ENCODE data around the gene MAP1S. TPM values are rescaled to one million over a fixed set of nuclear protein-coding genes. Genes with fewer than 3 reads are reported as not detected.

MAP1S gene
- total and polyA plus RNA-seq, 2 of the 4 experiments (the other 2 are of a cell fraction) = 6.1 to 48.6 TPM

DNA sequence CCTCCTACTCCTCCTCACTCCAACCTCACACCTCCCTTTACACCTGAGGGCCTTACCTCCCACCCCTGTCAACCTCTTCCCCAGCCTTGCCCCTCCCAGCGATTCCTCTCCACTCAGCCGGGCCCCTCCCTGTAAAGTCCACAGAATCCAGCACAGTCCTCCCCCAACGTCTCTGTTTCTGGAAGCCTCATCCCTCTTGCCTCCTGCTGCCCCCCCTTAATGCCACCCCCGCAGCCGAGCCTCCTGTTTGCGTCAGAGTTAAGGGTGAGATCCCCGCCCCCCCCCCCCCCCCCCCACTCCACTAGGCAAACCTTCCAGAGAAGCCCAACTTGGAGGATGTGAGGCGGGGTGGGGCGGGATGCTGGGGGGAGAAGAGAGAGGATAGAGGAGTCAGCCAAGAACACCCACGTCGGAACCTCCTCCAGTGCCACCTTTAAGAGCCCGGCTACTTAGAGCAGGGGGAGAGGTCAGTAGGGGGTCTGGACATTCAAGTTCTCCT is 33.2 kb upstream of the MAP1S start:
- H4K8ac ChIP-seq (ENCODE audit: low read depth in 2 of 2, low read length in 2 of 2) = peak overlapping the region in 1 of 2 experiments; percentile 25; a peak in 1 of 4 replicates
- H3K27ac ChIP-seq (ENCODE audit: insufficient read depth, low read length) = no peak overlapping the region
- dilution Hi-C loops (cut with HindIII; ENCODE audit: low sequenced_read_pairs, unreplicated experiment) (no loop called here), in situ Hi-C loops (cut with MboI; ENCODE audit: low sequenced_read_pairs) (no loop called here), intact Hi-C loops (cut with micrococcal nuclease) (no loop called here)
- TF ChIP-seq CHD1 (IDR thresholded peaks at IDR 0.05; ENCODE audit: low read depth, low read length) (no peak), RFX5 (IDR thresholded peaks at IDR 0.05; ENCODE audit: low read depth, low read length) (no peak), MAZ (IDR thresholded peaks at IDR 0.05; ENCODE audit: borderline replicate concordance, low read depth, low read length) (no peak), RAD21 (IDR thresholded peaks at IDR 0.05; ENCODE audit: low read length) (no peak), BHLHE40 (IDR thresholded peaks at IDR 0.05; ENCODE audit: low read depth, low read length) (no peak), RCOR1 (IDR thresholded peaks at IDR 0.05; ENCODE audit: insufficient replicate concordance, low read length) (no peak), SMC3 (IDR thresholded peaks at IDR 0.05; ENCODE audit: low read depth, low read length) (no peak)
- TF ChIP-seq, protein P1, sequence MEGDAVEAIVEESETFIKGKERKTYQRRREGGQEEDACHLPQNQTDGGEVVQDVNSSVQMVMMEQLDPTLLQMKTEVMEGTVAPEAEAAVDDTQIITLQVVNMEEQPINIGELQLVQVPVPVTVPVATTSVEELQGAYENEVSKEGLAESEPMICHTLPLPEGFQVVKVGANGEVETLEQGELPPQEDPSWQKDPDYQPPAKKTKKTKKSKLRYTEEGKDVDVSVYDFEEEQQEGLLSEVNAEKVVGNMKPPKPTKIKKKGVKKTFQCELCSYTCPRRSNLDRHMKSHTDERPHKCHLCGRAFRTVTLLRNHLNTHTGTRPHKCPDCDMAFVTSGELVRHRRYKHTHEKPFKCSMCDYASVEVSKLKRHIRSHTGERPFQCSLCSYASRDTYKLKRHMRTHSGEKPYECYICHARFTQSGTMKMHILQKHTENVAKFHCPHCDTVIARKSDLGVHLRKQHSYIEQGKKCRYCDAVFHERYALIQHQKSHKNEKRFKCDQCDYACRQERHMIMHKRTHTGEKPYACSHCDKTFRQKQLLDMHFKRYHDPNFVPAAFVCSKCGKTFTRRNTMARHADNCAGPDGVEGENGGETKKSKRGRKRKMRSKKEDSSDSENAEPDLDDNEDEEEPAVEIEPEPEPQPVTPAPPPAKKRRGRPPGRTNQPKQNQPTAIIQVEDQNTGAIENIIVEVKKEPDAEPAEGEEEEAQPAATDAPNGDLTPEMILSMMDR (conservative IDR thresholded peaks at IDR 0.05; ENCODE audit: low read depth, low read length) = no peak
- TF ChIP-seq, protein P2, sequence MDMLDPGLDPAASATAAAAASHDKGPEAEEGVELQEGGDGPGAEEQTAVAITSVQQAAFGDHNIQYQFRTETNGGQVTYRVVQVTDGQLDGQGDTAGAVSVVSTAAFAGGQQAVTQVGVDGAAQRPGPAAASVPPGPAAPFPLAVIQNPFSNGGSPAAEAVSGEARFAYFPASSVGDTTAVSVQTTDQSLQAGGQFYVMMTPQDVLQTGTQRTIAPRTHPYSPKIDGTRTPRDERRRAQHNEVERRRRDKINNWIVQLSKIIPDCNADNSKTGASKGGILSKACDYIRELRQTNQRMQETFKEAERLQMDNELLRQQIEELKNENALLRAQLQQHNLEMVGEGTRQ (IDR thresholded peaks at IDR 0.05; ENCODE audit: low read depth, low read length) = no peak
- no peak overlapping the region; the same call in 1 of the 2 replicates for H4K91ac ChIP-seq (ENCODE audit: insufficient read depth, low read depth, low read length)
- POLR2A ChIA-PET (ENCODE audit: unreplicated experiment) = no interaction called here
- no peaks in the 10 kb centered on the region for H3K9me3 ChIP-seq (ENCODE audit: control insufficient read depth, insufficient read depth, low read length)
- H3K27me3 ChIP-seq (ENCODE audit: control insufficient read depth, insufficient read depth, low read length) = peaks cover 21% of the 10 kb centered on the region
- peak overlapping the region; percentile 50; the same call in 1 of the 3 replicates for H2BK15ac ChIP-seq (ENCODE audit: low read depth, low read length)
- H3K4me1 ChIP-seq (ENCODE audit: control insufficient read depth, insufficient read depth, low read length) = peaks cover 4% of the 10 kb centered on the region
- H3K36me3 ChIP-seq (ENCODE audit: control insufficient read depth, insufficient read depth, low read length) = no peaks in the 10 kb centered on the region
- H3K23ac ChIP-seq (ENCODE audit: low read depth, low read length) = no peak overlapping the region
- no peak for ATAC-seq (ENCODE audit: low read depth)
- no peak overlapping the region for H3K18ac ChIP-seq (ENCODE audit: low read depth, low read length)
- H3K9ac ChIP-seq (ENCODE audit: low read depth, low read length) = no peak overlapping the region
- no peak overlapping the region for H3K4ac ChIP-seq (ENCODE audit: low read depth, low read length)
- H3K56ac ChIP-seq (ENCODE audit: extremely low read depth, insufficient read depth, low read length) = no peak overlapping the region
- H2BK120ac ChIP-seq (ENCODE audit: low read depth, low read length) = no peak overlapping the region
- no peak overlapping the region for H4K5ac ChIP-seq (ENCODE audit: low read depth, low read length)
- peak overlapping the region; percentile 7; the same call in 1 of the 2 replicates for H3K4me3 ChIP-seq (ENCODE audit: insufficient read depth, low read depth, low read length)
- H2AFZ ChIP-seq (replicated peaks; ENCODE audit: low read length, poor library complexity) = peak overlapping the region; percentile 18
- peak overlapping the region; percentile 50 for H2AK9ac ChIP-seq (replicated peaks; ENCODE audit: low read depth, low read length, poor library complexity)
- H3K4me2 ChIP-seq (ENCODE audit: low read depth, low read length) = peak overlapping the region; percentile 17
- WGBS, 2 experiments (ENCODE audit: extremely low coverage in 2 of 2, insufficient read length in 1 of 2) = 6% methylated on average over 2 of the region's 12 CpGs; no CpG with 5 or more reads in 1 of the 2 experiments
- H4K20me1 ChIP-seq (ENCODE audit: insufficient read depth, low read length) = peaks cover 4% of the 10 kb centered on the region
- DNase-seq = no peak
- peaks cover 13% of the 10 kb centered on the region for H3K9me1 ChIP-seq (ENCODE audit: insufficient read depth, low read length)
- no TSS peak for BruUV-seq (replicated peaks)
- no peaks in the 10 kb centered on the region for H3K79me1 ChIP-seq (ENCODE audit: low read depth in 1 of 2, low read length in 2 of 2)
- no peak overlapping the region for H2AK5ac ChIP-seq (ENCODE audit: low read depth, low read length)
- no peak overlapping the region; the same call in 1 of the 2 replicates for H3K14ac ChIP-seq (replicated peaks; ENCODE audit: low read depth, low read length)
- CTCF ChIA-PET = interaction anchor here (0.6 kb wide), 1 partner anchor 9 kb away, joined by 4 read pairs; no protein-coding TSS in a partner anchor
- H2BK20ac ChIP-seq (ENCODE audit: low read depth, low read length) = no peak overlapping the region
- no peak overlapping the region for H2BK5ac ChIP-seq (ENCODE audit: low read depth, low read length, poor library complexity, severe bottlenecking)
